Stimulated activated CD4-positive, alpha-beta T cell treated with anti-CD3 and anti-CD28 coated beads, Interleukin-12 subunit alpha, Interleukin-12 subunit beta, amount 100 ng/mL, for 24 hours (primary cell): Measurements from ENCODE around the gene PHF8.

Experiments
- DNase-seq, 2 experiments: peaks; one replicate each; pipeline ENCODE4 v3.0.0-alpha.2; 2020; ENCODE audit warnings: low read depth in 2 of 2

The PHF8 gene

DNA sequence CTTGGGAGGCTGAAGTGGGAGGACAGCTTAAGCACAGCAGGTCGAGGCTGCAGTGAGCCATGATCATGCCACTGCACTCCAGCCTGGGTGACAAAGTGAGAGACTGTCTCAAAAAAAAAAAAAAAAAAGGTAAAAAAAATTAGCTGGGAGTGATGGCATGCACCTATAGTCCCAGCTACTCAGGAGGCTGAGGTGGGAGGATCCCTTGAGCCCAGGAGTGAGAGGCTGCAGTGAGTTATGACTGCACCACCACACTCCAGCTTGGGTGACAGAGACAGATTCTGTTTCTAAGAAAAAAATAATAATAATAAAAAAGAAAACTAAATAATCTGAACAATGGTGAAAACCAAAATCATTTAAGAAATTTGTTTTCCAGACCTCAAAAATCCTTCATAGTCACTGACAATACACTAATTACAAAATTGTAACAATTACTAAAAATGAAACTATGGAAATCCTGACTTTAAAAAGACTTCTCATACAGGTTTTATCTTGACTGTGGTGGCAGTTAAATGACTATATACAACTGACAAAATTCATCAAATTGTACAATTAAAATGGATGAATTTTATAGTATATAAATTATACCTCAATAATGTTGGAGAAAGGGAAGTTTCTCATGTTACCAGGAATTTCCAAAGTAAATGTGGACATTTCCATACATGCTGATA lies 31.3 kb downstream of the PHF8 start:
- DNase-seq = no peak

- no peak for DNase-seq
These were observed 36.6 kb downstream of the PHF8 start for GRCh38 chrX:54007682-54008081.

DNA sequence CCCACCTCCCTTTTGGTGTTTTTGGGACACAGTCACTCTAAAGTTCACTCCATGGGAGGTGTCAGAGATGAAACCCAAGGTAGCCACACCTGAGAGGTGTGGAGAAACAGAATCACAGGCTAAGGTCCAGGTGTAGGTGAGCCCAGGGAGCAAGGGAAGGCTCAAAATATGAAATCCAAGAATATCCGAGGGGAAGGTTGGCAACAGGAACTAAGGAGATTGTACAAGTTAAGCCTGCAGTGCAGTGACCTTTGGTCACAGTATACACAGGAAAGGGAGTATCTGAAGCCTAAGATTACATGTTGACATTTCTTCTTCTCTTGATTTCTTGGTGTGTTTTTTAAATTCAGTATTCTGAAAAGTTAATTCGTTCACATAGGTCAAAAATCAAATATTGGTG lies 46.5 kb downstream of the PHF8 start:
- no peak for DNase-seq

- DNase-seq = no peak
These were observed 51.7 kb downstream of the PHF8 start for GRCh38 chrX:53992589-53992988.

GRCh38 chrX:53990171-53990570 lies 54.1 kb downstream of the PHF8 start:
- no peak for DNase-seq

DNA sequence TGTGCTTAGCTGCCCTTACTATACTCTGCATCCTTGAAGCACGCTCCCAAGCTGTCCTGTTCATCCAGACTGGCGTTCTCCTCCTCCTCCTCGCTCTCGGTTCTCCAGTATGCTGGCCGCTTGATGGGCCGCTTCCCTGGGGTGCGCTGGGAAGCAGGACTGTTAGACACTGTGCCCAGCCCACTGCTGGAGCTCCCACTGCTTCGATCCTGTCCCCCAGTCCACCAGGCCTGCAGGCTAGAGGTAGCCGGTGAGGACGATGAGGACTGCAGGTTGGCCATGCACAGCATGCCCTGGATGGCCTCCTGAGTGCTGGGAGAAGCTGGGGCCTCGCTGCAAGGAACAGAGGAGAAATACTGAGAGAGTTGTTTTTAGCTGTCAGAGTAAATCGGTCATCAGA lies 59.4 kb downstream of the PHF8 start:
- no peak for DNase-seq

DNA sequence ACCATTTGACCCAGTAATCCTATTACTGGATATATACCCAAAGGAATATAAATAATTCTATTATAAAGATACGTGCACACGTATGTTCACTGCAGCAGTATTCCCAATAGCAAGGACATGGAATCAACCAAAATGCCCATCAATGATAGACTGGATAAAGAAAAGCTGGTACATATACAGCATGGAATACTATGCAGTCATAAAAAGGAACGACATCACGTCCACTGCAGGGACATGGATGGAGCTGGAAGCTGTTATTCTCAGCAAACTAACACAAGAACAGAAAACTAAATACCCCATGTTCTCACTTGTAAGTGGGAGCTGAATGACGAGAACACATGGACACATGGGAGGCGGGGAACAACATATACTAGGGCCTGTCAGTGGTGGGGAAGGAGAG lies 69.7 kb downstream of the PHF8 start:
- no peak for DNase-seq

GRCh38 chrX:53969540-53969939 lies 74.7 kb downstream of the PHF8 start:
- DNase-seq = no peak

DNA sequence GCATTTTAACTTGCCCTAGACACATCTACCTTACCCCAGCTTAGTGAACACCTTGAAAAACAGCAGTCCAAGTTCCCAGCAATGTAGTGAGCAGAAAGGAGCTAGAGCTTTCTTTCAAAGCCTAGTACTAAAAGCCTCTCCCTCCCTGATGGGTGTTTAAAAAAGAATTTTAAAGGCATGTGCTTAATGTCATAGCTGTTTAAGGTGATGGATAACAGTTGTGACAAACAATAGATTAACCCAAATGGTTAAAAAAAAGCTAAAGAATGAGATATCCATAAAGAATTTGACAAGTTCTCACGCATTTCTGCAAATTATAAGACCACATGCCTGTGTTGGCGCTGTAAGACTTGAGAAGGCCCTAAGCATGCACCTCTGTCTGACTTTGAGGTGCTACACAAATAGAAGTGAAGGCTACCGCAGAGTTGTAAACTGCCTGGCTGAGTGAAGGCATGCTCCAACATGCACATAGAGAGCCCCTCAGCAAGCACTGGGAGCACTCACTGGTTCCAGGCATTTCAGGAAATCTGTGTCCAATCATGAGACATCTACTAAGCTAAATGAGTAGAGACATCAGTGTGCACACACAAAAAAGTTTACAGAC lies 94.0 kb downstream of the PHF8 start:
- no peak for DNase-seq

DNA sequence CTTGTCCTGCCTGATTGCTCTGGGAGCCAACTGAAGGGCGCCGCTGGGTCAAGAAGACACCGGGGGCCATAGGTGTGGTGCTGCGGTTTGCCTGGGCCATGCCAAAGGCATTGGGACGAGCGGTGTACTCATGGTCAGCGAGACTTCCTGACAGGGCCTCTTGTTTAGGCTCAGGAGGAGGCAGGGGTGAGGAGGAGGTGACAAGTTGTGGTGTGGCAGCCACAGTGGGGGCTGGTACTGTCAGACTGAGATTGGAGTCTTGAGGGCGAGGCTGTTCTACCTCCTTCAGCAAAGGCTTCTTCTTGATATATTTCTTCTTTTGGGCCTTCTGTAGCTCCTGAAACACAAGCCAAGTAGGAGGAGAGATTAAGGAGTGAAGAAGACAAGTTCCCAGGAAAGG lies 104.1 kb downstream of the PHF8 start:
- no peak for DNase-seq

DNA sequence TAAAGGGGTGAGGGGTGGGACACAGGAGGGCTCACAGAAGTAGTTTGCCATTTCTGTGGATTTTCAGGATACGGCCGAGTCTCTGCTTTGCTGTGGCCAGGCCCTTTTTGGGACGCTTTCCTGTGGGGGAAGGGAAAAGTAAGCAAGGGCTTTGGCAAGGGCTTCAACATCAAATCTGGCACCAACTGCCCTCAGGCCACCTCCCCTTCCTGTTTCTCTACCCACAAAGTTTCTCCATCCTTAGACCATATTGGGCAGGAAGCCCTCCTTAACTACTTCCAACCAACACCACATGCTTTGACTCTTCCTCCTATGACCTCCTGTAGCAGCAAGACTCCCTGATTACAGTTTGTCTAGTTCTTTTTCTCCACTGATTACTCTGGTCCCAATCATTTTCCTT lies 105.1 kb downstream of the PHF8 start:
- no peak for DNase-seq

GRCh38 chrX:53930515-53931380 lies 113.5 kb downstream of the PHF8 start:
- DNase-seq = no peak

DNA sequence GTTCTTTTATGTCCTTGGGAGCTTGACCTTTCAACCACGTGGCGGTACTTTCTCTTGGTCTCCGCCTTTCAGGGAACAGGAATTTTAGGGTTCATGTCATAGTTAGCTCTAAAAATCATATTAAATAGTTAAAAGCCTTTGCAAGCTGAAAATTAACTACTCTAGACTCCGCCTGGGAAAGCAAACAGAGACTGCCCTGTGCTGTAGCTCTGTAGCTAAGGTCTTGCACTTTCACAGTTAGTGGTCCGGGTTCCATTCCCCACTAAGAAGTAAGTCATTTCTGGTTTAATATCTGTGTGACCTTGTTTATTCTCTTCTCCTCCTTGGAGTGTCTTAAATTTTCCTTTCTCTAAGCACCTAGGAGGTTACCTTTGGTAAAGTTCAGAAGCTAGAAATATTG lies 118.2 kb downstream of the PHF8 start:
- DNase-seq = no peak

DNA sequence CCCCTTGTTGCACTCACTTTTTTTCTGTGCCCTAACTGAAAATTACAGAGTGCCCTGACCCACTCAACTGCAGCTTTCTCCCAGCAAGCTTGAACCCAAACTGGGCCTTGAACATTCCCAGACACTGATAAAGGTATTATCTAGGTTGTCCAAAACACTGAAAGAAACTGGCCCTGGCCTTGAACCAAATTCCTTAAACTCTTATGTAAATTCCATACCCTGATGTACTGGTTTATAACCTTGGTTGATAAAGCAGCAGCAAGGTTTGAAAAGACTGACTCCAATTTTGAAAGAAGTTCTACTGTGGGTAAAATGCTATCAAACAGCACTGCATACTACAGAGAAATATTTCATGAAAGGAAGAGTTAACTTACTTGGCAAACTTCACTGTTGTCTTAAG lies 125.6 kb downstream of the PHF8 start:
- DNase-seq = no peak

DNA sequence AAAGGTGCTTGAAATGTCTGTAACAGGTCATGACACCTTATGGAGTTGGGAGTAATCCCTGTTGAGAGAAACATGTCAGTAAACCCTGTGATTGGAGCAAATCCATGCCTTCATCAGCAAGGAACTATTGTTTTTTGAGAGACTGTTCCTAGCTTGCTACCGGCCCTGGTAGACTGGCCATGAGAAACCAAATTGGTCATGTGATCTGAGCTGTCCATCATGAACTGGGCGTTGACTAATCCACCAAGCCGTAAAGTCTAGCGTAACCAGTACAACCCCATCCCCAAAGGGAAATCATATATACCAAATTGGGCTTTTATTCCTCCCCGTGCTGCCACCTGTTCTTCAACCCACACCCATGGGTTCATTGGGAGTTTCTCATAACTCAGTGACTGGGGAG lies 143.7 kb downstream of the PHF8 start:
- DNase-seq = no peak

DNA sequence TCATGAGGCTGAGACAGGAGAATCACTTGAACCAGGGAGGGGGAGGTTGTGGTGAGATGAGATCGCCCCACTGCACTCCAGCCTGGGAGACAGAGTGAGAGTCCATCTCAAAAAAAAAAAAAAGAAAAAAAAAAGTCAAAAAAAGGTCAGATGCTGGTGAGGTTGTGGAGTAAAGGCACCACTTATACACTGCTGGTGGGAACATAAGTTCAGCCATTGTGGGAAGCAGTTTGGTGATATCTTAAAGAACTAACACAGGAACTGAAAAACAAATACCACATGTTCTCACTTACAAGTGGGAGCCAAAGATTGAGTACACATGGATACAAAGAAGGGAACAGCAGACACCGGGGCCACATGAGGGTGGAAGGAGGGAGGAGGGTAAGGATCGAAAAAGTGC lies 149.0 kb downstream of the PHF8 start:
- no peak for DNase-seq
